ENCODE data around the gene RETN.
A peak's percentile ranks its signal among the peaks of the same experiment; 100 is the strongest.

The RETN gene

GRCh38 chr19:7705387-7706187 lies 36.7 kb downstream of the RETN start:
- Histone ChIP-seq H3K27me3 (ENCODE audit: control insufficient read depth in 5 of 5, insufficient read depth in 4 of 5, low read length in 5 of 5) (peaks cover 0 to 11% (median 7%) of the 10 kb centered on the region in 5 donors), H3K27ac (ENCODE audit: low read depth, low read length) (peak overlapping the region; percentile 65)

GRCh38 chr19:7706188-7706954 lies 37.5 kb downstream of the RETN start:
- Histone ChIP-seq H3K9me3 (ENCODE audit: control insufficient read depth in 5 of 5, low read length in 5 of 5) (no peaks in the 10 kb centered on the region), H3K9ac (ENCODE audit: low read length in 5 of 5) (peak overlapping the region in 2 of 5 donors; percentile 7 to 45), H3K4me3 (ENCODE audit: low read depth in 1 of 5, low read length in 5 of 5) (peak overlapping the region in 2 of 5 donors; percentile 9 to 25), H3K4me1 (ENCODE audit: control insufficient read depth in 5 of 5, insufficient read depth in 5 of 5, low read length in 5 of 5) (peaks cover 0 to 33% (median 3%) of the 10 kb centered on the region in 5 donors), H3K36me3 (ENCODE audit: control insufficient read depth in 5 of 5, insufficient read depth in 5 of 5, low read length in 5 of 5) (no peaks in the 10 kb centered on the region), H3K27me3 (ENCODE audit: control insufficient read depth in 5 of 5, insufficient read depth in 4 of 5, low read length in 5 of 5) (peaks cover 0 to 11% (median 6%) of the 10 kb centered on the region in 5 donors), H3K27ac (ENCODE audit: low read depth, low read length) (peak overlapping the region; percentile 65)

More at GRCh38 chr19:7705387-7706187, 36.7 kb downstream of the RETN start:
- Histone ChIP-seq H3K36me3 (ENCODE audit: control insufficient read depth in 5 of 5, insufficient read depth in 5 of 5, low read length in 5 of 5) (no peaks in the 10 kb centered on the region), H3K9me3 (ENCODE audit: control insufficient read depth in 5 of 5, low read length in 5 of 5) (no peaks in the 10 kb centered on the region), H3K9ac (ENCODE audit: low read length in 5 of 5) (peak overlapping the region in 1 of 5 donors; percentile 7), H3K4me3 (ENCODE audit: low read depth in 1 of 5, low read length in 5 of 5) (peak overlapping the region in 1 of 5 donors; percentile 9), H3K4me1 (ENCODE audit: control insufficient read depth in 5 of 5, insufficient read depth in 5 of 5, low read length in 5 of 5) (peaks cover 0 to 33% (median 3%) of the 10 kb centered on the region in 5 donors)

GRCh38 chr19:7706955-7707456 lies 38.2 kb downstream of the RETN start:
- no peak overlapping the region for H3K4me3 ChIP-seq (ENCODE audit: low read depth in 1 of 5, low read length in 5 of 5)
- H3K27ac ChIP-seq (ENCODE audit: low read depth, low read length): peak overlapping the region; percentile 65
- no peaks in the 10 kb centered on the region for H3K36me3 ChIP-seq (ENCODE audit: control insufficient read depth in 5 of 5, insufficient read depth in 5 of 5, low read length in 5 of 5)
- H3K9ac ChIP-seq (ENCODE audit: low read length in 5 of 5): peak overlapping the region in 2 of 5 donors; percentile 4 to 45
- peaks cover 0 to 31% (median 3%) of the 10 kb centered on the region in 5 donors for H3K4me1 ChIP-seq (ENCODE audit: control insufficient read depth in 5 of 5, insufficient read depth in 5 of 5, low read length in 5 of 5)
- peaks cover 0 to 10% (median 4%) of the 10 kb centered on the region in 5 donors for H3K27me3 ChIP-seq (ENCODE audit: control insufficient read depth in 5 of 5, insufficient read depth in 4 of 5, low read length in 5 of 5)
- no peaks in the 10 kb centered on the region for H3K9me3 ChIP-seq (ENCODE audit: control insufficient read depth in 5 of 5, low read length in 5 of 5)

- Histone ChIP-seq H3K4me3 (ENCODE audit: low read depth in 1 of 5, low read length in 5 of 5) (no peak overlapping the region), H3K27ac (ENCODE audit: low read depth, low read length) (no peak overlapping the region)
Measured at GRCh38 chr19:7709932-7710460, 41.1 kb downstream of the RETN start.

GRCh38 chr19:7710616-7711015 lies 41.8 kb downstream of the RETN start:
- H3K36me3 ChIP-seq (ENCODE audit: control insufficient read depth in 5 of 5, insufficient read depth in 5 of 5, low read length in 5 of 5): no peaks in the 10 kb centered on the region
- H3K27me3 ChIP-seq (ENCODE audit: control insufficient read depth in 5 of 5, insufficient read depth in 4 of 5, low read length in 5 of 5): no peaks in the 10 kb centered on the region
- no peak overlapping the region for H3K27ac ChIP-seq (ENCODE audit: low read depth, low read length)
- H3K9ac ChIP-seq (ENCODE audit: low read length in 5 of 5): no peak overlapping the region
- no peaks in the 10 kb centered on the region for H3K9me3 ChIP-seq (ENCODE audit: control insufficient read depth in 5 of 5, low read length in 5 of 5)
- H3K4me3 ChIP-seq (ENCODE audit: low read depth in 1 of 5, low read length in 5 of 5): no peak overlapping the region
- H3K4me1 ChIP-seq (ENCODE audit: control insufficient read depth in 5 of 5, insufficient read depth in 5 of 5, low read length in 5 of 5): peaks cover 0 to 20% (median 0%) of the 10 kb centered on the region in 5 donors

More at GRCh38 chr19:7709932-7710460, 41.1 kb downstream of the RETN start:
- H3K9me3 ChIP-seq (ENCODE audit: control insufficient read depth in 5 of 5, low read length in 5 of 5): no peaks in the 10 kb centered on the region
- no peak overlapping the region for H3K9ac ChIP-seq (ENCODE audit: low read length in 5 of 5)
- no peaks in the 10 kb centered on the region for H3K27me3 ChIP-seq (ENCODE audit: control insufficient read depth in 5 of 5, insufficient read depth in 4 of 5, low read length in 5 of 5)
- peaks cover 0 to 20% (median 0%) of the 10 kb centered on the region in 5 donors for H3K4me1 ChIP-seq (ENCODE audit: control insufficient read depth in 5 of 5, insufficient read depth in 5 of 5, low read length in 5 of 5)
- no peaks in the 10 kb centered on the region for H3K36me3 ChIP-seq (ENCODE audit: control insufficient read depth in 5 of 5, insufficient read depth in 5 of 5, low read length in 5 of 5)

GRCh38 chr19:7715671-7716070 lies 46.8 kb downstream of the RETN start:
- Histone ChIP-seq H3K27me3 (ENCODE audit: control insufficient read depth in 5 of 5, insufficient read depth in 4 of 5, low read length in 5 of 5) (peaks cover 0 to 3% (median 0%) of the 10 kb centered on the region in 5 donors), H3K9ac (ENCODE audit: low read length in 5 of 5) (no peak overlapping the region), H3K4me1 (ENCODE audit: control insufficient read depth in 5 of 5, insufficient read depth in 5 of 5, low read length in 5 of 5) (peaks cover 0 to 8% (median 0%) of the 10 kb centered on the region in 5 donors), H3K36me3 (ENCODE audit: control insufficient read depth in 5 of 5, insufficient read depth in 5 of 5, low read length in 5 of 5) (no peaks in the 10 kb centered on the region), H3K4me3 (ENCODE audit: low read depth in 1 of 5, low read length in 5 of 5) (no peak overlapping the region), H3K27ac (ENCODE audit: low read depth, low read length) (no peak overlapping the region), H3K9me3 (ENCODE audit: control insufficient read depth in 5 of 5, low read length in 5 of 5) (peaks cover 2 to 11% (median 6%) of the 10 kb centered on the region in 5 donors)

GRCh38 chr19:7716762-7717161 lies 47.9 kb downstream of the RETN start:
- Histone ChIP-seq H3K27ac (ENCODE audit: low read depth, low read length) (no peak overlapping the region), H3K9ac (ENCODE audit: low read length in 5 of 5) (no peak overlapping the region), H3K4me3 (ENCODE audit: low read depth in 1 of 5, low read length in 5 of 5) (no peak overlapping the region), H3K36me3 (ENCODE audit: control insufficient read depth in 5 of 5, insufficient read depth in 5 of 5, low read length in 5 of 5) (no peaks in the 10 kb centered on the region), H3K9me3 (ENCODE audit: control insufficient read depth in 5 of 5, low read length in 5 of 5) (peaks cover 2 to 11% (median 6%) of the 10 kb centered on the region in 5 donors), H3K4me1 (ENCODE audit: control insufficient read depth in 5 of 5, insufficient read depth in 5 of 5, low read length in 5 of 5) (peaks cover 0 to 8% (median 0%) of the 10 kb centered on the region in 5 donors), H3K27me3 (ENCODE audit: control insufficient read depth in 5 of 5, insufficient read depth in 4 of 5, low read length in 5 of 5) (peaks cover 0 to 3% (median 0%) of the 10 kb centered on the region in 5 donors)

GRCh38 chr19:7718668-7719067 lies 49.8 kb downstream of the RETN start:
- Histone ChIP-seq H3K9ac (ENCODE audit: low read length in 5 of 5) (no peak overlapping the region), H3K27me3 (ENCODE audit: control insufficient read depth in 5 of 5, insufficient read depth in 4 of 5, low read length in 5 of 5) (peaks cover 0 to 12% (median 4%) of the 10 kb centered on the region in 5 donors), H3K9me3 (ENCODE audit: control insufficient read depth in 5 of 5, low read length in 5 of 5) (peaks cover 2 to 11% (median 6%) of the 10 kb centered on the region in 5 donors), H3K27ac (ENCODE audit: low read depth, low read length) (no peak overlapping the region), H3K4me3 (ENCODE audit: low read depth in 1 of 5, low read length in 5 of 5) (no peak overlapping the region), H3K36me3 (ENCODE audit: control insufficient read depth in 5 of 5, insufficient read depth in 5 of 5, low read length in 5 of 5) (no peaks in the 10 kb centered on the region), H3K4me1 (ENCODE audit: control insufficient read depth in 5 of 5, insufficient read depth in 5 of 5, low read length in 5 of 5) (peaks cover 0 to 8% (median 0%) of the 10 kb centered on the region in 5 donors)

Data from subcutaneous abdominal adipose tissue (tissue), 5 donors.